Measurements from ENCODE around the gene TNFSF18. TPM values are rescaled to one million over a fixed set of nuclear protein-coding genes. Genes with fewer than 3 reads are reported as not detected.
A peak's percentile ranks its signal among the peaks of the same experiment; 100 is the strongest.

Gene TNFSF18
- total RNA-seq, 3 donors from 2014 or later: 0.14 TPM; not detected in 2

- intact Hi-C loops (cut with DNase I, micrococcal nuclease): no loop called here
- Histone ChIP-seq H3K4me3 (no peak overlapping the region), H3K9me3 (no peaks in the 10 kb centered on the region), H3K4me1 (ENCODE audit: low read depth) (no peaks in the 10 kb centered on the region), H3K36me3 (ENCODE audit: low read depth) (no peaks in the 10 kb centered on the region)
- no peak for DNase-seq
- ATAC-seq: no peak
- no peak for TF ChIP-seq CTCF (IDR thresholded peaks at IDR 0.05)
Observed at GRCh38 chr1:173042806-173043205, 7.9 kb downstream of the TNFSF18 start.

- no peak for ATAC-seq
- Histone ChIP-seq H3K9me3 (no peaks in the 10 kb centered on the region), H3K36me3 (ENCODE audit: low read depth) (no peaks in the 10 kb centered on the region), H3K4me1 (ENCODE audit: low read depth) (no peaks in the 10 kb centered on the region), H3K4me3 (no peak overlapping the region)
- intact Hi-C loops (cut with DNase I, micrococcal nuclease): no loop called here
- no peak for TF ChIP-seq CTCF (IDR thresholded peaks at IDR 0.05)
- DNase-seq: no peak
Observed at GRCh38 chr1:173039626-173040025, 11.1 kb downstream of the TNFSF18 start.

- H3K9me3 ChIP-seq: no peaks in the 10 kb centered on the region
Observed at GRCh38 chr1:173038875-173039554, 11.7 kb downstream of the TNFSF18 start.

GRCh38 chr1:173024543-173024942 is 26.2 kb downstream of the TNFSF18 start:
- DNase-seq (no peak), ATAC-seq (peak; percentile 30)
- H3K4me3 ChIP-seq: no peak overlapping the region
- intact Hi-C loops (cut with DNase I, micrococcal nuclease): no loop called here
- H3K36me3 ChIP-seq (ENCODE audit: low read depth): no peaks in the 10 kb centered on the region
- H3K9me3 ChIP-seq: no peaks in the 10 kb centered on the region
- no peaks in the 10 kb centered on the region for H3K4me1 ChIP-seq (ENCODE audit: low read depth)
- TF ChIP-seq CTCF (IDR thresholded peaks at IDR 0.05): no peak

More at GRCh38 chr1:173038875-173039554, 11.7 kb downstream of the TNFSF18 start:
- TF ChIP-seq CTCF (IDR thresholded peaks at IDR 0.05): no peak
- H3K4me1 ChIP-seq (ENCODE audit: low read depth): no peaks in the 10 kb centered on the region
- DNase-seq: no peak
- H3K4me3 ChIP-seq: no peak overlapping the region
- no peaks in the 10 kb centered on the region for H3K36me3 ChIP-seq (ENCODE audit: low read depth)
- intact Hi-C loops (cut with DNase I, micrococcal nuclease): no loop called here
- ATAC-seq: no peak

- H3K4me1 ChIP-seq (ENCODE audit: low read depth): no peaks in the 10 kb centered on the region
- H3K4me3 ChIP-seq: no peak overlapping the region
- no peak for TF ChIP-seq CTCF (IDR thresholded peaks at IDR 0.05)
- H3K9me3 ChIP-seq: no peaks in the 10 kb centered on the region
- intact Hi-C loops (cut with DNase I, micrococcal nuclease): no loop called here
- DNase-seq: no peak
- ATAC-seq: no peak
- no peaks in the 10 kb centered on the region for H3K36me3 ChIP-seq (ENCODE audit: low read depth)
Observed at GRCh38 chr1:173023343-173023742, 27.4 kb downstream of the TNFSF18 start.
